GM18507 (cell line): Measurements from ENCODE around the gene FAM181A.

ENCODE experiments used
- DNase-seq: peaks from one replicate; pipeline ENCODE4 v3.0.0; 2011; ENCODE audit warnings: low read depth; ENCODE audit not compliant: insufficient read length; ENCODE audit errors: extremely low spot score
- FAIRE-seq: peaks from 2 replicates; lab custom pipeline; 2011; peaks lifted over from hg19 to GRCh38; lab: Jason Lieb, UNC

The FAM181A gene

DNA sequence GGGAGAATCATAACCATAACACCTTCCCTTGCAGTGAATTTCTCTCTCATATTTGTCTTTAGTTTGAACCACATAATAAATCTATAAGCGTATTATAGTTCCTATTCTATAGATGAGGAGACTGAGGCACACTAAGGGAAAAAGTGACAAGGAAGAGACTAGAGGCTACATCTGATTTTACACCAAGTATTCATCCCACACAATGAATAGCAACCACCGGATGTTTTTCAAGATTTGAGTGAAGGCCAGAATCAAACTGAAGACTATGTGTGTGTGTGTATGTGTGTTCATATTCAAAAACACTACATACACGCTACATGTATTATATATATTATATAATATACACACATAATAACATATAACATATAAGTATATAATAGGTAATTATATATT lies 44.5 kb downstream of the FAM181A start:
- FAIRE-seq, result no peak
- DNase-seq, result no peak

DNA sequence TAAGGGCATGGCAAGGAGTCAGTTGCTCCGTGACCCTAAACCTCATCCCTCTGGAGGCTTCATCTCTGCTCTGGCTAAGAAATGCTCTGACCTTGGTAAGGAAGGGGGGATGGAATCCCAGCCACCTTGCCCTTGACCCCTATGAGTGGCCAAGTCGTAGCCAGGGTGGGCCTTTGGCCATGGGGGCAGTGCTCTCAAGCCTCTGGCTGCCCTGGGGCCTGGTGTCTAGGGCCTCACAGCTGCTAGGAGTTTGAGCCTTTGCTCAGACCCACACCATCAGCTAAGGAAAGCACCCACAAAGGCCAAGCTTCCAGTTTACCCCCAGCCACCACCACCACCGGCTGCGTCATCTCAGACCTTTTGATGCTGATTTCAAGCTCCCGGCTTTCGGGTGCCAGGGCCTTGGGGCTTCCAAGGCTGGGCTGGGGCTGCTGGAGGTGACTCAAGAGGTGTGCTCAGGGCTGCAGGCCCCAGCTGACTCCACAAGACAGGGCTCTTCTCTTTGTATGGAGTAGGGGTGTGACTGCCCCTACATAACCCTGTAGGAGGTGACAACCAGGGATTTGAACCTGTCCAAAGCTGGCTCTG lies 45.6 kb downstream of the FAM181A start:
- FAIRE-seq, result no peak
- no peak for DNase-seq

DNA sequence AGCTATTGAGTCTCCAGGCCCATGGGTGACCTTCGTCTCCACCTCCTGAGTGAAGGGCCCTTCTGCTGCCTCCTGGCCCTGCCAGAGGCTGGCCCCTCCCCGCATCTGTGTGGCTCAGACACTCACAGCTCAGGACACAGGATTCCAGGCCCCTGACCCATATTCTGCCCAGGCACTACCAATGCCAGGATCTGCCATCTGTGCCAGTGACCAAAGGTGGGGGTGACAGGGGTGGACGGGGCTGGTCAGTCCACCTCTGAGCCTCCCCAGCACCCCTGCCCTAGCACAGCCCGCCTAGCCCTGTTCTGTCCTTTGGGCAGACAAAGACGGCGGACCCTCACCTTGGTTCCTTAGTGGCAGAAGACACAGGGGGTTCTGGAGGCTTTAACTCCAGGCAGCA lies 46.5 kb downstream of the FAM181A start:
- no peak for FAIRE-seq
- DNase-seq, result no peak

DNA sequence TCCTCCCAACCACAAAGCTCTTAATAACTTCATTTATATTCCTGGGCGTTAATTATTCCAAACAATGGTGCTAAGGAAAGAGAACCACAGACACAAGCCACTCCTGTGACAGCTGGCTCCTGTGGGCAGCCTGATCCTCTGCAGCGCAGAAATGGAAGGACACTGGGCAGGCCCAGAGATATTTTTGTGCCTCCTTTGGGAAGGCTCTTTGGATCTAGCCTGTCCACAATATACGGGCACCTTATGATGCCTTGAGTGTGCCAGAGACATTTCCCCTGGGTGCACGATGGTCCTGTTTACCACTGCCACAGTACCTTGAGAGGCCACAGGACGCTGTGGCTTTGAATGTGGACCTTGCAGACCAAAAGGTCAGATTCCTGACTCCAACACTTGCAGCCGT lies 47.2 kb downstream of the FAM181A start:
- no peak for FAIRE-seq
- no peak for DNase-seq

DNA sequence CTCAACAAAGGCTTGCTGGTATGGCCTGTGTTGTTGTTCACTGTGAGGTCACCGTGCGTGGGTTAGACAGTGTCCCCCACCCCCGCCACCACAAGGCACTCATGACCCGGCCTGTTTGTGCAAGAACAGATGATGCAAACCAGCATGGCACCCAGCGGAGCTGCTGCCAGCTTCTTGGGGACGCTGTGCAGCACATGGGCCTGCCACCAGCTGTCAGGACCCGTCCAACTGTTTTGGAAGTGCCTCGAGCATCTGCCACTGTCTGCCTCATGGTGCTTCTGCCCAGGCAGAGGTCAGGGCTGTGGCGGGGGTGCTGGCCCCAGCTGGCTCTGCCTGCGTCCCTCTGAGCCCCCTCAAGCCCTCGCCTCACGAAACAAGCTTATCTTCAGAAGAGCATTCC lies 47.7 kb downstream of the FAM181A start:
- FAIRE-seq, result no peak
- no peak for DNase-seq

DNA sequence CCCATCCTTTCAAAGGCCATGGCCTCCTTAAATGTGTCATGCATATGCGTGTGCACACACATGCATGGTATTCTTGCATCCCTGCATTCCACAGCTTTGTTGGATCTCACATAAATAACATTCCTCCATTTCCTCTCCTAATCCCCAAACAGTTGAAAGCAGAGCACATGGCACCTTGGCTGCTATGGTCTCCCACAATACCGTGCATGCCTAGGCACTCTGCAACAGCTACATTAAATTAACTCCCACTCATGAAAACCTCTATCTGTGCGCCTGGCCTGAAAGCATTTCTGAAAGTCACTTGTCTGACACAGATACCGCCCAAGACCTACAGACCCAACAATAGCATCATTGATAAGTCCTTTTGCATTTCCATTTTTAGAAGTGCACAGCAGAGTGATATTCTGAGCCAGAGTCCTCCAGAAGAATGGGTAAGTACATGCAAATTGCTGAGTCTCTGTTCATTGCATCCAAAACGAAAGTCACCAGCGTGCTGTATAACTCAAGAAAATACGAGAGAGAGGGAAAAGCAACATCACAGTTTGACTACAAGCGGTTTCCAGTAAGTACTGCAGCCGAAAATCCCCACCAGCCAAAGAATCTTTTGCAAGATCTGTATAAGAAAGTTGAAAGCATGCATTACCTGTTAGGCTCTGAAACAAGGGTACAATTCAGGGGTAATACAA lies 48.8 kb downstream of the FAM181A start:
- FAIRE-seq (peak; percentile 99), DNase-seq (no peak)

DNA sequence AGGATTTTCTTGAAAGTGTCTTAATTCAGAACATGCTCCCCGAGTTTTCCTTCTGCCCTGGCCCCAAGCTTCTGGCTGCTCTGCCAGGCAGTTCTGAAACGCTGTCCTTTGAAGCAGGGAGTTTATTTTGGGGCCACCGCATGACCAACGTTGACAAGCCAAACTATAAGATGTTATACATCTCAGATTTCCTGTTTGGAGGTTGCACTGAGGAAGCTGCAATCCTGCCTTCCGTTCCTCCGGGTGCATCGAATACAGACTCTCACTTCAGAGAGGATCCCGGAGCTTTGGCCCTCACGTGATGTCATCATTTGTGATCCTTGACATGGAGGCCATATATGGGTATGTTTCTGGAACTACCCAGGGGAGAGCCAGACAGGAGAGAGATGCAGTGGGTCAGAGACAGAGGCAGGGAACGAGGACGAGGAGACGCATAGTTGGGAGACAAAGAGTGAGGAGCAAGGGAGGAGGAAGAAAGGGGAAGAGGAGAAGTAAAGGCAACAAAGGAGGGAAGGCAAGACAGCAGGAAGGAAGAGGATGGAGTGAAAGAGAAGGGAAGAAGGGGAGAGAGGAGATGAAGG lies 49.4 kb downstream of the FAM181A start, which contains the start of gene ASB2:
Gene ASB2, minus strand, starts transcription at position 94 of the 581 bp plus-strand sequence. CDS start 12,031 bp downstream, outside the sequence.
- DNase-seq (no peak), FAIRE-seq (no peak)

DNA sequence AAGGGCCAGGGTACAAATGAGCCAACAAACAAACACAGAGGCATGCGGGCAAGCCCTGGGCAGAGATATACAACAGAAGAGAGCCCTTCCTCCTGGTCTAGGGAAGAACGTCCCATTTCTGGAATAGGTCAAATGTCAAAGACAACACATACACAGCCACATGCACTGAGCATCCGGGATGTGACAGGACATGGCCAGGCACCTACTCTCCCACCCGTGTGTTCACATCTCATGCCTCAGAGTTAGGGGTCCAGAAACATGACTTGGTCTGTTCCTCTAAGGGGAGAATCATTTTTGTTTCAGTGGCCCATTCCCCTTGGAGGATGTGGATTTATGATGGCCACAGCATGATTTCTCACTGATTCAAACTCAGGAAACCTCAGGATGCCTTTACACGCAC lies 50.0 kb downstream of the FAM181A start:
- no peak for FAIRE-seq
- DNase-seq, result no peak

DNA sequence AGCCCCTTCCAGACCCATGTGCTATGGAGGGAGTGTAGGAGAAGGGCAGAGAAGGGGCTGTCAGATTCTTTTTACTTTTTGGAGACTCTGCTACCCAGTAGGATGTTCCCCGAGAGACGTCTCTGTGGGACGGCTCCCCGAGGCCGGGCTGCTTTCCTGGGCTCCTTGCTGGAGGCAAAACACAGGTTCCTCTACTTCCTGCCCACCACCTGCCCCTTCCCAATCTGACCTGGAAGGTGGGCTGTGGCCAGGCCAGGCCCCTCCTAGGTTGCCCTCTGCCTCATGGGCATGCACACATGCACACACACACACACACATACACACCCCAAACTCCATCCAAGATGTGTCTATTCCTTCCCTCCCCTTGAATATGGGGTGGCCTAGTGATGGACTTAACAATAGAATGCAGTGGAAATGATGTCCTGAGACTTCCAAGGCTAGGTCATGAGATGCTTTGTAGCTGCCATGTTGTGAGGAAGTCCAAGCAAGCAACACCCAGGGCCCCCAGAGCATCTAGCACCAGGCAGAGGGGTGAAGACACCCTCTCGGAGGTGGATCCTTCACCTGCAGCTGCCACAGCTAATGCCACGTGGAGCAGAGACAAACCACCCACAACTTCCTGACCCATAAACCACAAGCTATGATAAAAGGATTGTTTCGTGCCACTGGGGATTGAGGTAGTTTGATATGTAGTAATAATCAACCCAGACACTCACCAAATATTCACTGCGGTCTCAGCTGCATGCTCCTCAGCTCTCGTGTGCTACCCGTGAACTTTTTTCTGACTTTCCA lies 50.8 kb downstream of the FAM181A start:
- DNase-seq (peak; percentile 71), FAIRE-seq (peak; percentile 99)

DNA sequence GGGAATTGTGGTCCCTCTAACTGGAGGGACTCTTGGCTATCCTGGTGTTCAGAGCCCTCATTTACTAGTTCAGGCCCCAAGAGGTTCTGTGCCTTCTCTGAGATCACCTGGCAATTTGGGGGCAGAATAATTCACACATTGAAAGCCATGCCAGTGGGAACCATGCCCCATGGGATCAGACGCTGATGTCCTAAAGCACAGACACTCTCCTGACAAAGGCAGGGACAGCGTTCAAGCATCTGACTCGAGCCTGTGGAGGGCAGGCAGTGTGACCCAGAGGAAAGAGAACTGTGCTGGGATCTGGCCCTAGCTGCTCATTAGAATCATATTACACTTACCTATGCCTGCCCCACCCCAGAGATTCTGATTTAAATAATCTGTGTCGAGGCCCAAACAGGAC lies 51.6 kb downstream of the FAM181A start:
- FAIRE-seq, result no peak
- DNase-seq, result no peak
